ENCODE data around the gene TMCO1. TPM values are rescaled to one million over a fixed set of nuclear protein-coding genes. Genes with fewer than 3 reads are reported as not detected.
"Not testable (repeated sequence)": the region's sequence is repeated elsewhere in the genome, so short reads cannot be mapped to it uniquely, and the experiment has no call there.

TMCO1 gene
- total RNA-seq, 4 donors from 2014 or later = 28.7 to 46.9 (median 36.8) TPM

DNA sequence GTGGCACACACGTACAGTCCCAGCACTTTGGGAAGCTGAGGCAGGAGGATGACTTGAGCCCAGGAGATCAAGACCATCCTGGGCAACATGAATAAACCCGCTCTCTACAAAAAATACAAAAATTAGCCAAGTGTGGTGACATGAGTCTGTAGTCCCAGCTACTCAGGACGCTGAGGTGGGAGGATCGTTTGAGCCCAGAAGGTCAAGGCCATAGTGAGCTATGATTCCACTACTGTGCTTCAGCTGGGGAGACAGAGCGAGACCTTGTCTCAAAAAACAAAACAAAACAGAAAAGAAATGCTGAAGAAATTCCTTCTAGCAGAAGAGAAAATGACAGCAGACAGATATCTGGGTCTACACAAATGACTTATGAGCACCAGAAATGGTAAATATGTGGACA, 80.6 kb downstream of the TMCO1 start:
- Histone ChIP-seq H3K36me3 (peaks cover 0 to 3% of the 10 kb centered on the region in 2 donors), H3K4me1 (peaks cover 0 to 16% of the 10 kb centered on the region in 2 donors), H3K9me3 (no peaks in the 10 kb centered on the region), H3K27me3 (no peaks in the 10 kb centered on the region), H3K4me3 (no peak overlapping the region), H3K27ac (no peak overlapping the region)
- TF ChIP-seq, protein P1, sequence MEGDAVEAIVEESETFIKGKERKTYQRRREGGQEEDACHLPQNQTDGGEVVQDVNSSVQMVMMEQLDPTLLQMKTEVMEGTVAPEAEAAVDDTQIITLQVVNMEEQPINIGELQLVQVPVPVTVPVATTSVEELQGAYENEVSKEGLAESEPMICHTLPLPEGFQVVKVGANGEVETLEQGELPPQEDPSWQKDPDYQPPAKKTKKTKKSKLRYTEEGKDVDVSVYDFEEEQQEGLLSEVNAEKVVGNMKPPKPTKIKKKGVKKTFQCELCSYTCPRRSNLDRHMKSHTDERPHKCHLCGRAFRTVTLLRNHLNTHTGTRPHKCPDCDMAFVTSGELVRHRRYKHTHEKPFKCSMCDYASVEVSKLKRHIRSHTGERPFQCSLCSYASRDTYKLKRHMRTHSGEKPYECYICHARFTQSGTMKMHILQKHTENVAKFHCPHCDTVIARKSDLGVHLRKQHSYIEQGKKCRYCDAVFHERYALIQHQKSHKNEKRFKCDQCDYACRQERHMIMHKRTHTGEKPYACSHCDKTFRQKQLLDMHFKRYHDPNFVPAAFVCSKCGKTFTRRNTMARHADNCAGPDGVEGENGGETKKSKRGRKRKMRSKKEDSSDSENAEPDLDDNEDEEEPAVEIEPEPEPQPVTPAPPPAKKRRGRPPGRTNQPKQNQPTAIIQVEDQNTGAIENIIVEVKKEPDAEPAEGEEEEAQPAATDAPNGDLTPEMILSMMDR (IDR thresholded peaks at IDR 0.05 in 4 of 5, conservative IDR thresholded peaks at IDR 0.05 in 1 of 5) = no peak
- TF ChIP-seq POLR2A (IDR thresholded peaks at IDR 0.05) = no peak
- intact Hi-C loops (cut with DNase I; ENCODE audit: low total_unique reads) = no loop called here
- no peak for ATAC-seq
- DNase-seq = no peak
- in situ Hi-C loops (cut with MboI; ENCODE audit: low sequenced_read_pairs in 4 of 4) = no loop called here

DNA sequence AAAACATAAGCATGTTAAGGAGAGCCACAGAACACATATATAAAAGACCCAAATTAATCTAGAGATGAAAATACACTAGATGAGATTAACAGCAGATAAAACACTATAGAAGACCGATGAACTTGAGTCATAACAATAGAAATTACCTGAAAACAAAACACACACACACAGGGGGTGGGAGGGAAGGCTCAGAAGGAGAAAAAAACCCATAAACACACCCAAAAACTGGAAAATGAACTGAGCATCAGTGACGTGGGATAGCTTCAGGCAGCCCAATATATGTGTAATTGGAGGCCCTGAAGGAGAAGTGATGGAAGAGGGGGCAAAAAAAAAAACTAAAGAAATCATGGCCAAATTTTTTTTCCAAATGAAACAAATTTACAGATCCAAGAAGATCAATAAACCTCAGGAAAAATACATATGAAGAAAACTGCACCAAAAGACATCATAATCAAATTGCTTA, 81.7 kb downstream of the TMCO1 start:
- DNase-seq = no peak
- no peak overlapping the region for H3K4me3 ChIP-seq
- intact Hi-C loops (cut with DNase I; ENCODE audit: low total_unique reads) = no loop called here
- no peak for ATAC-seq
- H3K9me3 ChIP-seq = no peaks in the 10 kb centered on the region
- TF ChIP-seq, protein P1 (IDR thresholded peaks at IDR 0.05 in 4 of 5, conservative IDR thresholded peaks at IDR 0.05 in 1 of 5) = no peak
- TF ChIP-seq POLR2A (IDR thresholded peaks at IDR 0.05) = no peak
- peaks cover 0 to 12% of the 10 kb centered on the region in 2 donors for H3K36me3 ChIP-seq
- peaks cover 0 to 16% of the 10 kb centered on the region in 2 donors for H3K4me1 ChIP-seq
- H3K27ac ChIP-seq = no peak overlapping the region
- in situ Hi-C loops (cut with MboI; ENCODE audit: low sequenced_read_pairs in 4 of 4) = no loop called here
- H3K27me3 ChIP-seq = no peaks in the 10 kb centered on the region

DNA sequence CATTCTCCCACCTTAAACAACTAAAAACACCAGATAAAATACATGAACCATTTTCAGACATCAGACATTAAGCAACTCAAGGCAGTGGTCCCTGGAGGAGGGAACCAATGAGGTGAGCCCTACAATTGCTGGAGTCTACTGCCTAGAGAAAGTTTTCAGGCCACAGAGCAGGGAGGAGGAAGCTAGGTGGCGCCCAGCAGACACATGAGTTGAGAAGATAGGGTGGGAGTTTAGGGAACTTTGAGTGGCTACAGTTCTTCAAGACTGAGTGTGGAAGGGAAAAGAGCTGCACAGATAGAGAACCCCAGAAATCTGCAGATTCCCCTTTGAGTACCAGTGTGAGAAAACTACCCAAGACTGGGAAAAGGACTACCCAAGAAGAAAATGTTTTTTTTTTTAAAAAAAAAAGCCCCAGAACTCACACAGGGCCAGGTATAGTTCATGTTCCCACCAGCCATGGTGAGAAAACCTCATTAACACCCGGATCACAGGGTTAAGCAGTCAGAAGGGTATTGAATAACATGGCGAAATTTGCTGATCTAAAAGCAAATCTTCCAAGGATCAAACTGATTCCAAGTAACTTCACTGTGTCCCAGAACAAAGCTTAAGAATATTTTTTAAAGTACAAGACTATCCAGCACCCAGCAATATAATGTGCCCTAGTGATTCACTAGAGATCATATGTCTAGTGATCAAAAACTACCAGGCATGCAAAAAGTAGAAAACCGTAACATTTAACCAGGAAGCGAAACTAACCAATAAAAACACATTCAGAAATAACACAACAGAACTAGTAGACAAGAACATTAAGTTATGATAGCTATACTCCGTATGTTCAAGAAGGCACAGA, 82.3 kb downstream of the TMCO1 start:
- no peak for DNase-seq
- Histone ChIP-seq H3K27ac (no peak overlapping the region), H3K4me3 (no peak overlapping the region), H3K27me3 (no peaks in the 10 kb centered on the region), H3K36me3 (peaks cover 0 to 19% of the 10 kb centered on the region in 2 donors), H3K4me1 (peaks cover 0 to 16% of the 10 kb centered on the region in 2 donors), H3K9me3 (no peaks in the 10 kb centered on the region)
- TF ChIP-seq, protein P1 (IDR thresholded peaks at IDR 0.05 in 4 of 5, conservative IDR thresholded peaks at IDR 0.05 in 1 of 5) = no peak
- no peak for TF ChIP-seq POLR2A (IDR thresholded peaks at IDR 0.05)
- no peak for ATAC-seq
- in situ Hi-C loops (cut with MboI; ENCODE audit: low sequenced_read_pairs in 4 of 4) (no loop called here), intact Hi-C loops (cut with DNase I; ENCODE audit: low total_unique reads) (no loop called here)

DNA sequence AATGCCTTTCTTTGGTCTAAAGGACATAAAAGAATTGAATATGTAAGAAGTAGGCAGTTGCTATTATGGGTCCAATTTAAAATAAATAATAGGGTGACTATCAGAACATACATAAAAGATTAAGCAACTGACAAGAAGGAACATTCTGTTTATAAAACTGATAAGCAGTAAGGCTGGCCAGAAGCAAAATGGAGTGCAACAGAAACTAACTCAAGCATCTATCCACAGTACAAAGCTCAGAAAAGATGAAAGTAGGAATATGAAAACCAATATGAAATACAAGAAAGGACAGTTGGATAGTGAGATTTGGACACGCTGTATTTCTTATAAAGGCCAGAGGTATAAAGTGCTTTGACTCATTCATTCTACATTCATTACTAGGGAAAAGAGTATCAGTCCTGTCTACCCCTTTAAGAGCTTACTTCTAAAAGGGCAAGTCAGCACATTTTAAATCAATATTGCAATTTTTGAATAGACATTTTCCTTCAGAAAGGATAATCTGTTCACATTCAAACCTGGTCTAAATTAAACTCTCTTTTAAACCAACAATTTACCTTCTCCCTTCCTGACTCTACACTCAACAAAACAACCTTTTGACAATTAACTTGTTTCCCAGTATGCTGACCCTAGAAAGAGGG, 84.7 kb downstream of the TMCO1 start:
- ATAC-seq = no peak

DNA sequence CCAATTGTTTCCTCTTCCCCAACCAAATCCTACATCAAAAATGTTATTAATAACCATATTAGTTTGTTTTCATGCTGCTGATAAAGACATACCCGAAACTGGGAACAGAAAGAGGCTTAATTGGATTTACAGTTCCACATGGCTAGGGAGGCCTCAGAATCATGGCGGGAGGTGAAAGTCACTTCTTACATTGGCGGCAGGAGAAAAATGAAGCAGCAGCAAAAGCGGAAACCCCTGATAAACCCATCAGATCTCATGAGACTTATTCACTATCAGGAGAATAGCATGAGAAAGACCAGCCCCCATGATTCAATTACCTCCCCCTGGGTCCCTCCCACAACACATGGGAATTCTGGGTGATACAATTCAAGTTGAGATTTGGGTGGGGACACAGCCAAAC, 87.9 kb downstream of the TMCO1 start:
- peaks cover 0 to 11% of the 10 kb centered on the region in 2 donors for H3K4me1 ChIP-seq
- DNase-seq; H3K4me3 ChIP-seq; H3K27ac ChIP-seq; intact Hi-C loops (cut with DNase I; ENCODE audit: low total_unique reads); H3K27me3 ChIP-seq; in situ Hi-C loops (cut with MboI; ENCODE audit: low sequenced_read_pairs in 4 of 4); ATAC-seq; H3K9me3 ChIP-seq: not testable (repeated sequence)
- peaks cover 0 to 69% of the 10 kb centered on the region in 2 donors for H3K36me3 ChIP-seq

More for the DNA sequence above, 84.7 kb downstream of the TMCO1 start:
- in situ Hi-C loops (cut with MboI; ENCODE audit: low sequenced_read_pairs in 4 of 4) (no loop called here), intact Hi-C loops (cut with DNase I; ENCODE audit: low total_unique reads) (no loop called here)
- no peaks in the 10 kb centered on the region for H3K27me3 ChIP-seq
- peaks cover 0 to 39% of the 10 kb centered on the region in 2 donors for H3K36me3 ChIP-seq
- H3K4me1 ChIP-seq = peaks cover 0 to 16% of the 10 kb centered on the region in 2 donors
- TF ChIP-seq, protein P1 (IDR thresholded peaks at IDR 0.05 in 4 of 5, conservative IDR thresholded peaks at IDR 0.05 in 1 of 5) = no peak
- TF ChIP-seq POLR2A (IDR thresholded peaks at IDR 0.05) = no peak
- H3K4me3 ChIP-seq = no peak overlapping the region
- no peaks in the 10 kb centered on the region for H3K9me3 ChIP-seq
- no peak for DNase-seq
- H3K27ac ChIP-seq = no peak overlapping the region
